ENCODE results near the gene AR.
A peak's percentile ranks its signal among the peaks of the same experiment; 100 is the strongest.

The AR gene

GRCh38 chrX:67749536-67749935, 205.7 kb downstream of the AR start:
- intact Hi-C loops (cut with DNase I; ENCODE audit: low total_unique reads): no loop called here

GRCh38 chrX:67750694-67751093, 206.9 kb downstream of the AR start:
- intact Hi-C loops (cut with DNase I; ENCODE audit: low total_unique reads): no loop called here

More at GRCh38 chrX:67749536-67749935, 205.7 kb downstream of the AR start:
- Histone ChIP-seq H3K36me3 (no peaks in the 10 kb centered on the region), H3K27ac (no peak overlapping the region), H3K9me3 (peaks cover 0 to 4% (median 0%) of the 10 kb centered on the region in 3 donors), H3K4me1 (no peaks in the 10 kb centered on the region), H3K4me3 (no peak overlapping the region), H3K27me3 (no peaks in the 10 kb centered on the region)
- no peak for DNase-seq
- TF ChIP-seq CTCF (IDR thresholded peaks at IDR 0.05): no peak

GRCh38 chrX:67759018-67759417, 215.2 kb downstream of the AR start:
- no peaks in the 10 kb centered on the region for H3K4me1 ChIP-seq
- no peak overlapping the region for H3K27ac ChIP-seq
- no peaks in the 10 kb centered on the region for H3K27me3 ChIP-seq
- no peak for DNase-seq
- H3K36me3 ChIP-seq: no peaks in the 10 kb centered on the region
- no peak for TF ChIP-seq CTCF (IDR thresholded peaks at IDR 0.05)
- intact Hi-C loops (cut with DNase I; ENCODE audit: low total_unique reads): no loop called here
- no peak overlapping the region for H3K4me3 ChIP-seq
- no peaks in the 10 kb centered on the region for H3K9me3 ChIP-seq

More at GRCh38 chrX:67750694-67751093, 206.9 kb downstream of the AR start:
- Histone ChIP-seq H3K9me3 (peaks cover 0 to 4% (median 0%) of the 10 kb centered on the region in 3 donors), H3K36me3 (no peaks in the 10 kb centered on the region), H3K27me3 (no peaks in the 10 kb centered on the region), H3K4me1 (no peaks in the 10 kb centered on the region), H3K27ac (no peak overlapping the region), H3K4me3 (no peak overlapping the region)
- DNase-seq: no peak
- TF ChIP-seq CTCF (IDR thresholded peaks at IDR 0.05): no peak

GRCh38 chrX:67777148-67777547, 233.3 kb downstream of the AR start:
- Histone ChIP-seq H3K27me3 (no peaks in the 10 kb centered on the region), H3K9me3 (no peaks in the 10 kb centered on the region), H3K36me3 (no peaks in the 10 kb centered on the region), H3K4me3 (no peak overlapping the region), H3K4me1 (peaks cover 0 to 22% (median 6%) of the 10 kb centered on the region in 4 donors), H3K27ac (no peak overlapping the region)
- DNase-seq: no peak
- TF ChIP-seq CTCF (IDR thresholded peaks at IDR 0.05): no peak
- intact Hi-C loops (cut with DNase I; ENCODE audit: low total_unique reads): no loop called here

- TF ChIP-seq CTCF (IDR thresholded peaks at IDR 0.05): no peak
- Histone ChIP-seq H3K4me1 (peaks cover 0 to 22% (median 6%) of the 10 kb centered on the region in 4 donors), H3K36me3 (no peaks in the 10 kb centered on the region), H3K27ac (peak overlapping the region in 1 of 2 donors; percentile 62), H3K9me3 (no peaks in the 10 kb centered on the region), H3K27me3 (no peaks in the 10 kb centered on the region), H3K4me3 (no peak overlapping the region)
- no peak for DNase-seq
- intact Hi-C loops (cut with DNase I; ENCODE audit: low total_unique reads): no loop called here
Measured at GRCh38 chrX:67779099-67779498, 235.3 kb downstream of the AR start.

Data from tibial artery (tissue), 4 donors.